Stimulated activated CD8-positive, alpha-beta memory T cell treated with anti-CD3 and anti-CD28 coated beads, Interleukin-15, amount 100 ng/mL, for 48 hours (primary cell): ENCODE data around the gene EPG5.
"Not testable (repeated sequence)": the region's sequence is repeated elsewhere in the genome, so short reads cannot be mapped to it uniquely, and the experiment has no call there.

Source experiments
- DNase-seq, 2 donors: peaks; one replicate each; pipeline ENCODE4 v3.0.0-alpha.2; 2020; ENCODE audit warnings: low read depth in 2 of 2

The EPG5 gene

DNA sequence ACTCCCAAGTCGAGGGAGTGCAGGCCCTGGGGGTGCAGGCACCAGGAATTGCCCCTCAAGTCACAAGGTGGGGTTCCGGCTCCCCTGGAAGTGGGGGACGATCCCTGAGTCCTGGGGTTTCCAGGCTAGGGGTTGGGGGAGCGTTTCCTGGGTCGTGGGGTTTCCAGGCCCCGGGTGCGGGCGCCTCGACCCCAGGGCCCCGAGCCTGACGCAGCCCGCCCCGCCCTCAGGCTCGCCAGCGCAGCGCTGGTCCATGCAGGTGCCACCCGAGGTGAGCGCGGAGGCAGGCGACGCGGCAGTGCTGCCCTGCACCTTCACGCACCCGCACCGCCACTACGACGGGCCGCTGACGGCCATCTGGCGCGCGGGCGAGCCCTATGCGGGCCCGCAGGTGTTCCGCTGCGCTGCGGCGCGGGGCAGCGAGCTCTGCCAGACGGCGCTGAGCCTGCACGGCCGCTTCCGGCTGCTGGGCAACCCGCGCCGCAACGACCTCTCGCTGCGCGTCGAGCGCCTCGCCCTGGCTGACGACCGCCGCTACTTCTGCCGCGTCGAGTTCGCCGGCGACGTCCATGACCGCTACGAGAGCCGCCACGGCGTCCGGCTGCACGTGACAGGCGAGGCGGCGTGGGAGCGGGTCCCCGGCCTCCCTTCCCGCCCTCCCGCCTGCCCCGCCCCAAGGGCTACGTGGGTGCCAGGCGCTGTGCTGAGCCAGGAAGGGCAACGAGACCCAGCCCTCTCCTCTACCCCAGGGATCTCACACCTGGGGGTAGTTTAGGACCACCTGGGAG, 129.7 kb downstream of the EPG5 start:
- DNase-seq, result peak; percentile 37

- no peak for DNase-seq
These were observed 130.6 kb downstream of the EPG5 start for GRCh38 chr18:45836242-45837205.

DNA sequence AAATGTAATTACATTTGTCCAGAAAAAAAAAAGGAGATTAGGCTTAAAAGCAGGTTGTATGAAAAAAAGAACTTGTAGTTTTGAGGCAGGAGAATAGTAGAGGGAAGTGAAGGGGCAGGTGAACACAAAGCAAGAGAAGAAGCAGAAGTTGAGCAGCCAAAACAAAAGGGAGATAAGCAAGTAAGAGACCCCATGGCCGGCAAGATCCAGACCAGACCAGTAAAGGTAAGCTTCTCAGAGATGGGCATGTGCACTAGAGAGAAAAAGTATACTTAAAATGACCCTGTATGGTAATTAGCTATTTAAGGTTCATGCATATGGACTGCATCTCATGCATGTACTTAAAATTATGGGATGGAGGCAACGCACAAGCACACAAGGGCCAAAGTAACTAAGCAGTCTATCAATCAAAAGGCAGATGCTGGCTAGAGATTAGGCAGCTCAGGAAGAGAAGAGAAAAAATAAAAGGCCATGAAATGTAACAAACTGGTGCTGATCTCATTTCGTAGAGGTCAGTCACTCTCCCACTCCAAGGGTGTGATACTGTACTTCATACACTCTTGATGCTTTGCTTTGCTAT, 132.0 kb downstream of the EPG5 start:
- no peak for DNase-seq

GRCh38 chr18:45834306-45834705, 132.8 kb downstream of the EPG5 start:
- DNase-seq, result no peak

DNA sequence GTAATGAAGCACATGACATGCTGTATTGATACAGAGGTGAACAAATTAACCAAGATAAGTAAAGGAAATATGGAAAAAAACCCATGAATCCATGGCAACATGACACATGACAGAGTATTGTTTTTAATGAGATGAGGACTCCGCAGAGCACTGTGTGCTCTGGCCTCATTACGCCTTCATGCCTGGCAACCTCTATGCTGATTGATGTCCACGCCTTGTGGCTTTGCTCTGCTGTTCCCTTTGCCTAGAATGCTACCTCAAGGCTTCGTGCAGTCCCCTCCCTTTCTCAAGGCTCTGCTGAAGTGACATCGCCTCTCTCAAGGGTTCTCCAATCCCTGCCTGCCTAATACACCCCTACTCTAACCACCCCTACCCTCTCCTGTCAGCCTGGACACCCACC, 133.3 kb downstream of the EPG5 start:
- DNase-seq, result no peak

DNA sequence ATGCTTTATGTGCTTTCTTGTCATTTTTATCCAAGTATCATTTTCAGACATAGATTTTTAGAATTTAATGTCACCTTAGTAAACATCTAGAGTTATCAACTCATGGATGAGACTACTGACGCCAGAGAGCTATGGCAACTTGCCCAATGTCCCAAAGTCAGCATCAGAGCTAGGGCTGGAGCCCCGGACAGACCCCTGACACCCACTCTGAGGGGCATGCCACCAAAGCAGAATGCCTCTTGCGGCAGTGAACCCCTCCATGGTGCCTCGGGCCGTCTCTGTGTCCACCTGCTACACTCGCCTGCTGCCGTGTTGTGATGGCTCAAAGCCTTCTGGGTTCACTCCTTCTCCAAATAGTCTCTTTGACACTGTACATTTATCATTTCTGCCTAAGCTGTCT, 136.2 kb downstream of the EPG5 start:
- no peak for DNase-seq

DNA sequence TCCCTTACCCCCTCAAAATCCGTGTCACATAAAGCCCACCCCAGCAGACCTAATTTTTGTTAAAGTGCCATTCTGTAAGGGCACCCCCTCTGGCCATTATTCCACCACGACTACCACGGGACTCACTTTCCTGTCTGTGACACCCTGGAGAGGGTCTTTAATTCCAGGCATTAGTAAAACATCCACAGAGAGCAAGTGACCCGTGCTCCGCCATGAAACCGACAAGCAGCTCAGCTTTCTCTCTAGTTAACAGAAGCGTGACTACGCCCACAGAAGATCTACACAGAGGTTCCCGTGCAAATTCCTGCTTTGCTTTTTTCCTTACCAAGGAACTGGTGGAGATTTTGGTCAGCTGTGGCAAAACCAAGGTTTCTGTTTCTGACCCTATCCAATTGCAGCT, 137.3 kb downstream of the EPG5 start:
- DNase-seq, result no peak

- DNase-seq, result no peak
These were observed 138.0 kb downstream of the EPG5 start for GRCh38 chr18:45828917-45829811.

DNA sequence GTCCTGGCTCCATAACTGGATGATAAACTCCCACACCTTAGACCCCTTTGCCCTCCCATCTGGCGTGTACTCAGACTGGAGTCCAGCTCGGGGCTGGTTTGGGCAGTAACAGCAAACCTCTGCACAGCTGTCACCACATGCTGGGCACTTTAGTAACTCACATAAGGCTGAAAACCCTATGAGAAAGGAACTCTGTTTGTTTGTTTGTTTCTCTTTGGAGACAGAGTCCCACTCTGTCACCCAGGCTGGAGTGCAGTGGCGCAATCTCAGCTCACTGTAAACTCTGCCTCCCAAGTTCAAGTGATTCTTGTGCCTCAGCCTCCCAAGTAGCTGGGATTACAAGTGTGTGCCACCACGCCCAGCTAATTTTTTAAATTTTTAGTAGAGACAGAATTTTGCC, 140.4 kb downstream of the EPG5 start:
- DNase-seq, result not testable (repeated sequence)

GRCh38 chr18:45826084-45826483, 141.0 kb downstream of the EPG5 start:
- DNase-seq, result no peak

- no peak for DNase-seq
These were observed 141.7 kb downstream of the EPG5 start, which contains the start of gene SIGLEC15 for GRCh38 chr18:45825258-45826044. TSS of gene SIGLEC15 (plus strand) at chr18:45825675. CDS start at chr18:45825729, 54 bp downstream.

DNA sequence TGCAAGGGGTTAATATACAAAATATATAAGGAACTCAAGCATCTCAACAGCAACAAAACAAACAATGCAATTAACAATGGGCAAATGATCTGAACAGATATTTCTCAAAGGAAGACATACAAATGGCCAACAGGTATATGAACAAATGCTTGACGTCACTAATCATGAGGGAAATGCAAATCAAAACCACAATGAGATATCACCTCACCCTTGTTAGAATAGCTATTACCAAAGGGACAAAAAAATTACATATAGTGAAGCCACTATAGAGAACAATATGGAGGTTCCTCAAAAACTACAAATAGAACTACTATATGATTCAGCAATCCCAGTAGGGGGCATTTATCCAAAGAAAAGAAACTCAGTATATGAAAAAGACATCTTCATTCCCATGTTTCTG, 145.4 kb downstream of the EPG5 start:
- DNase-seq, result no peak

DNA sequence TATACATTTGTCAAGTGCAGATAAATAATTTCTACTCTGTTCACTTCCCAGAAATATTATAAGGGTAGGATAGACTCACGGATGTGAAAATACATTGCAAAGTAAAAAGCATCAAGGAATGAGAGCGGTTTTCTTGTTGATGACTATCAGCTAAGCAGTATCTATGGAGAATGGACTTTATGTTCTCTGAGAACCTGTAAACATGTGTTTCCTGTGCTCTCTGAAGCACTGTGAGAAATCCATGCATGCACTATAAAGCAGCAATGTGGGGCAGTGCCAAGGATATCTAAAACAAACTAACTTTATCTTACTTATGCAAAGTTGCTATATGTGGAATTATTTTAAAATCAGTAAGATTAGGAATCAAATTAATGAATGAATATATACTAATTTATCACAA, 146.1 kb downstream of the EPG5 start:
- DNase-seq, result no peak

DNA sequence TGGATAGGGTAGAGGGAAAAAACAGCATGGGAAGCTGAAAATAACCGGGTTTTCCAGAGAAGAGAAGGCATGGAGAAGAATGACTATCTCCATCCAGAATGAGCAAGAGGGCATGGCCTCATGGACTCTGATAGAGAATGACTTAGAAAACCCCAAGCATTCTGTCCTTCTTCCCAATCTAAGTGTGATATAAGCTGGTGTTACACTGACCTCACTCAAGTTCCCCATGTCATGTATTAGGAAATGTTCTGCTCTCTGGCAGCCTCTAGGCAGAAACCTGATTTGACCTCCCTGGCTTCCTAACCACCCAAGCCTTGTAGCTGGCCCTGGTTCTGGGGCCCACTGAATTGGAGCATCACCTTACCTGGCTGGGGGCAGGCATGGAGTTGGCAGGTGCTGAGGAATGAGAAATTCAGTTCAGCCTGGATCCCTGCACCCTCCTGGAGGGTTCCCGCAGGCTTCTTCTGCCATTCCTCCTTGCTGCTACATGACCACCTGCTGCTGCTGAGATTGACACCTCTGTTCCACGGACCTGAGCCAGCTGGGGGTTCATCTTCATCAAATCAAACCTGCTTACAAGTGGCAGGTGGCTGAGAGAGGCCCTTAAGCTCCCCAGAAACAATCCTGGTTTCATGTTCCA, 146.9 kb downstream of the EPG5 start:
- DNase-seq, result no peak

DNA sequence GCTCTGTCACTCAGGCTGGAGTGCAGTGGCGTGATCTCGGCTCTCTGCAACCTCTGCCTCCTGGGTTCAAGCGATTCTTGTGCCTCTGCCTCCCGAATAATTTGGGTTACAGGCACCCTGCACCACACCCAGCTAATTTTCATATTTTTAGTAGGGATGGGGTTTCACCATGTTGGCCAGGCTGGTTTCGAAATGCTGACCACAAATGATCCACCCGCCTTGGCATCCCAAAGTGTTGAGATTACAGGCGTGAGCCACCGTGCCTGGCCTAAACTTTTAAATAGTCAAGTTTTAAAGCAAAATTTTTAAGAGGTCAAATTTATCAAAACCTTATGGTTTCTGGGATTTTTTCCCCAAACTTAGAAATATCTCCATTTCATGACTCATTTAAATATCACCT, 148.4 kb downstream of the EPG5 start:
- DNase-seq, result not testable (repeated sequence)

- DNase-seq, result no peak
These were observed 149.6 kb downstream of the EPG5 start for GRCh38 chr18:45817543-45817942.

GRCh38 chr18:45814733-45815132, 152.4 kb downstream of the EPG5 start:
- not testable (repeated sequence) for DNase-seq

DNA sequence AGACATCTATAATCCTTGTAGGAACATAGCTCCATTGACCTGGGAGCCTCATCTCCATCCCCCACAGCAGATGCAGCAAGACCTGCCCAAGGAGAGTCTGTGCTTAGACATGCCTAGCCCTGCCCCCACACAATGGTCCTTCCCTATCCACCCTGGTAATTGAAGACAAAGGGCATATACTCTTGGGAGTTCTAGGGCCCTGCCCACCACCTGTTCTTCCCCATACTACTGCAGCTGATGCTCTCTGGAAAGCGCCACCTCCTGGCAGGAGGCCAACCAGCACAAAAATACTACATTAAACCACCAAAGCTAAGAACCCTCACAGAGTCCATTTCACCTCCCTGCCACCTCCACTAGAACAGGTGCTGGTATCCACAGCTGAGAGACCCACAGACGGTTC, 160.0 kb downstream of the EPG5 start:
- DNase-seq, result peak in 1 of 2 donors; percentile 9

DNA sequence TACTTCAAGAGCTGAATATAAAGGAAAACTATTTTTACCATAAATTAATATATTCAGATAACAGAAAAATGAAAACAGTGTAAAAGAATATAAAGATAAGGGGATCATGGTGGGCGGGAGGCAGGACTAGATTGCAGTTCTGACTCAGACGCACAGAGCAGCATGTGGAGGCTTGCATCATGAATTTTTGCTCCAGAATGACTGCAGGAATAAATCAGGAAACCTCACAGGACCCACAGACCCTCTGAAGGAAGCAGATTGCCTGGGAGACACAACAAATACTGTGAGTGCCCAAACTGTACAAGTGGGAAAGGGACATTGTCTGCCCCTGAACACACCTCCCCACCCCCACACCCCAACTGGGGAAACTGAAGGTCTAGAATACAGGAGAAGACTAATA, 160.9 kb downstream of the EPG5 start:
- no peak for DNase-seq

GRCh38 chr18:45805551-45805950, 161.6 kb downstream of the EPG5 start:
- DNase-seq, result no peak
